ENCODE data around the gene ABAT. TPM values are rescaled to one million over a fixed set of nuclear protein-coding genes. Genes with fewer than 3 reads are reported as not detected.
"Not testable (repeated sequence)": the region's sequence is repeated elsewhere in the genome, so short reads cannot be mapped to it uniquely, and the experiment has no call there.

Gene ABAT
- total RNA-seq, 2 donors from 2014 or later = 9.3 to 9.8 TPM

DNA sequence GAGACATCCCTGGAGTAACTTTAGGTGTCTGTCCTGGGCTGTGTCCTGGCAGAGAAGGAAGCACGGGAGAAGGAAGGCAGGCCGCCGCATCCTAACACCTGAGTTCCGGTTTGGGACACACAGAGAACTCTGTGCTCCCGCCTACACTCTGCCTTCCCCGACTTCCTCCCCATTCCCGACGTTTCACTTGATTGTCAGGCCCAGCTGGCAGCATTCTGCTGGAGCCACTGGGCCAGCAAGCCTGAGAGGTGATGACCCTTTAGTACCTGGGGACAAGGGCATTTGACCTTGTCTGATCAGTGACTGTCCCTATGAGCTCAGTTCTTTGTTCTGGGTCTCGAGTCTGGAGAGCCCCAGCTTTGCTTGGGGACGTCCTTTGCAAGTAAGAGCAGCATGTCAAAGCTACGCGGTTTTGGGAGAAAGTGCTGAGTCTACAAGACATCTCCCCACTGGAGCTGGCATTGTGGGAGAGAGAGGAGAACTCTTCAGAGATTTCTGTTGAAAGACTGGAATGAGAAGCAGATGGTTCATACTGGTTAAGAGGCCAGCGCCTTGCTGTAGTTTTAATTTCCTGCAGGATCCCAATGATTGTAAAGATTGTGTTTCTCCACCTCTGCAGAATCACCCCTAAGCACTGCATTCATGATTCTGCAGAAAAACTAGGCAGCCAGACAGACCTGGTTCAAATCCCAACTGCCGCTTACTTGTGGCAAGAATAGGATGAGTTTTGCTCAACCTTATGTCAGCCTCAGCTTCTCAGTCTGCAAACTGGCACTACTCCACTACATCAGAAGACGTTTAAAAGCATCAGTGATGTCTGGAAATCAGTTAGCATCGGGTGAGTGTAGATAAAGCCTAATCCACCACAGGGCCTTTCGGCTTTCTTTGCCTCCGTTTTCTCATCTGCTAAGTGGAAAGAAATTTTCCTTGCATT is 20.6 kb downstream of the ABAT start:
- H3K27ac ChIP-seq = no peak overlapping the region
- DNase-seq (ENCODE audit: low spot score) = no peak

DNA sequence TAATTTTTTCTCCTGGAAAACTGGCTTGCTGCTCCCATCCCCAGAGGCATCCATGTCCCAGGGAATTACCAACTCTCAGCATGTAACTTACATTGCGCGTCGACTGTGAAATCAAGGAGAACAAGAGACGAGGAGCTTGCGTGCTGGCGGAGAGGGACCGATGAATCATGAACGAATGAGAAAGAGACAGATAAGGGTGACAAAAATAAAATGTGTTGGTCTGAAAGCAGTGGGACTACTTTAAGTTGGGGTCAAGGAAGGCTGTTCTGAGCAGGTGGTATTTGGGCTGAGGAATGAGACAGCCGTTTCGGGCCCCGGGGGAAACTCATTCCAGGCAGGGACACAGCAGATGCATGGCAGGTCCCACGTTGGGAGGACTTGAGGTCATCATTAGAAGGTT is 22.5 kb downstream of the ABAT start:
- Histone ChIP-seq H3K9me3 (no peaks in the 10 kb centered on the region), H3K27me3 (replicated peaks; ENCODE audit: insufficient read depth) (no peaks in the 10 kb centered on the region), H3K4me3 (no peak overlapping the region), H3K27ac (no peak overlapping the region), H3K4me1 (ENCODE audit: control insufficient read depth in 1 of 2, low read depth in 2 of 2) (no peaks in the 10 kb centered on the region), H3K36me3 (no peaks in the 10 kb centered on the region)
- DNase-seq (ENCODE audit: low spot score) = no peak
- no peak for ATAC-seq (ENCODE audit: insufficient number of reproducible peaks, low FRiP score, low read depth)
- TF ChIP-seq, protein P1, sequence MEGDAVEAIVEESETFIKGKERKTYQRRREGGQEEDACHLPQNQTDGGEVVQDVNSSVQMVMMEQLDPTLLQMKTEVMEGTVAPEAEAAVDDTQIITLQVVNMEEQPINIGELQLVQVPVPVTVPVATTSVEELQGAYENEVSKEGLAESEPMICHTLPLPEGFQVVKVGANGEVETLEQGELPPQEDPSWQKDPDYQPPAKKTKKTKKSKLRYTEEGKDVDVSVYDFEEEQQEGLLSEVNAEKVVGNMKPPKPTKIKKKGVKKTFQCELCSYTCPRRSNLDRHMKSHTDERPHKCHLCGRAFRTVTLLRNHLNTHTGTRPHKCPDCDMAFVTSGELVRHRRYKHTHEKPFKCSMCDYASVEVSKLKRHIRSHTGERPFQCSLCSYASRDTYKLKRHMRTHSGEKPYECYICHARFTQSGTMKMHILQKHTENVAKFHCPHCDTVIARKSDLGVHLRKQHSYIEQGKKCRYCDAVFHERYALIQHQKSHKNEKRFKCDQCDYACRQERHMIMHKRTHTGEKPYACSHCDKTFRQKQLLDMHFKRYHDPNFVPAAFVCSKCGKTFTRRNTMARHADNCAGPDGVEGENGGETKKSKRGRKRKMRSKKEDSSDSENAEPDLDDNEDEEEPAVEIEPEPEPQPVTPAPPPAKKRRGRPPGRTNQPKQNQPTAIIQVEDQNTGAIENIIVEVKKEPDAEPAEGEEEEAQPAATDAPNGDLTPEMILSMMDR (IDR thresholded peaks at IDR 0.05) = no peak

More for the DNA sequence above, 20.6 kb downstream of the ABAT start:
- Histone ChIP-seq H3K36me3 (no peaks in the 10 kb centered on the region), H3K4me3 (no peak overlapping the region), H3K4me1 (ENCODE audit: control insufficient read depth in 1 of 2, low read depth in 2 of 2) (no peaks in the 10 kb centered on the region), H3K27me3 (replicated peaks; ENCODE audit: insufficient read depth) (no peaks in the 10 kb centered on the region), H3K9me3 (peaks cover 1% of the 10 kb centered on the region)
- TF ChIP-seq, protein P1 (IDR thresholded peaks at IDR 0.05) = no peak
- ATAC-seq (ENCODE audit: insufficient number of reproducible peaks, low FRiP score, low read depth) = no peak

DNA sequence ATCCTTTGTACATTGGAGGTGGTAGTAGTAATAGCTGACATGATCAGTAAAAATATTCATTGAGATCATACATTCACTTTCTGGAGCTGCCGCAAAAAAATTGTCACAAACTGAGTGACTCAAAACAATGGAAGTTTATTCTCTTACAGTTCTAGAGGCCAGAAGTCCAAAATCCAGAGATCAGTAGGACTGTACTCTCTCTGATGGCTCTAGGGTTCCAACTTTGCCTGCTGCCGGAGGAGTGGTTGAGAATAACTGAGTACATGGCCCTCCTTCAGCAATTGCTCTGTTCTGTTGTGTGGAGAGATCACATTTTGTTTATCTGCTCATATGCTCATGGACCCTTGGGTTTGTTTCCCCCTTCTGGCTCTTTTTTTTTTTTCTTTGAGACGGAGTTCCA is 23.5 kb downstream of the ABAT start:
- Histone ChIP-seq H3K4me1 (ENCODE audit: control insufficient read depth in 1 of 2, low read depth in 2 of 2) (no peaks in the 10 kb centered on the region), H3K36me3 (no peaks in the 10 kb centered on the region), H3K4me3 (no peak overlapping the region), H3K9me3 (no peaks in the 10 kb centered on the region), H3K27ac (no peak overlapping the region), H3K27me3 (replicated peaks; ENCODE audit: insufficient read depth) (no peaks in the 10 kb centered on the region)
- TF ChIP-seq, protein P1 (IDR thresholded peaks at IDR 0.05) = no peak
- DNase-seq (ENCODE audit: low spot score) (no peak), ATAC-seq (ENCODE audit: insufficient number of reproducible peaks, low FRiP score, low read depth) (no peak)

DNA sequence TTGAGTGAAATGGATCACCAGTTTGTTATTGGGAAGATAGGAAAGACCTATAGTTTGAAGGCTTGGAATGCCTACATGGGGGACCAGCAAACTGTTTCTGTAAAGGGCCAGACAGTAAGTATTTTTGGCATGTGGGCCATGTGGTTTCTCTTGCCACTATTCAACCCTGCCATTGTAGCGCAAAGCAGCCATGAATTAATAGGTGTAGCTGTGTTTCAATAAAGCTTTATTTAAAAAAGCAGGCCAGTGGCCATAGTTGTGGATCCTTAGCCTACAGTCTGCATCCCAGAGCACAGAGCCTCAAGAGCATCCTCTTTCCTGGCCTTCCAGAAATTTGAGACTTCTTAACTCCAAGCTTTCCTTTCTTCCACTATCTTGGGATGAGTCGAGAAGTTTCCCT is 29.3 kb downstream of the ABAT start:
- H3K36me3 ChIP-seq = no peaks in the 10 kb centered on the region
- no peaks in the 10 kb centered on the region for H3K9me3 ChIP-seq
- ATAC-seq (ENCODE audit: insufficient number of reproducible peaks, low FRiP score, low read depth) = no peak
- TF ChIP-seq, protein P1 (IDR thresholded peaks at IDR 0.05) = no peak
- no peak overlapping the region for H3K4me3 ChIP-seq
- H3K27me3 ChIP-seq (replicated peaks; ENCODE audit: insufficient read depth) = no peaks in the 10 kb centered on the region
- no peak for DNase-seq (ENCODE audit: low spot score)
- no peaks in the 10 kb centered on the region for H3K4me1 ChIP-seq (ENCODE audit: control insufficient read depth in 1 of 2, low read depth in 2 of 2)
- H3K27ac ChIP-seq = no peak overlapping the region

DNA sequence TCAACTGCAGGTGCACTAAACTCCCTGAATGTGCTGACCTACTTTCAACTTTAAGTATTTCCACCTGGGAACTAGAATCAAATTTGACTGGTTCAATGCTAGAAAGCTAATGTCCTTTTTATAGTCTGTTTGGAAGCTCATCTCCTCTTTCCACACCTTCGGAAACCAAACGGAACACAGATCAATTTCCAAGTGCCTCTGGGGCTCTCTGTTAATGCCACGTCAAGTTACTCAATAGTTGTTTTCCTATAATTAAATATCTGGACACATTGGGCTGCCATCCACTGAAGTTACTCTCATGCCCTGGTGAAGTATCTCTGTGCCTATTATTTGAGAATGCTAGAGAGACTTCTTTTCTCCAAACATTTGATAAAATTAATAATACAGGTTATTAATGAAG is 29.7 kb downstream of the ABAT start:
- Histone ChIP-seq H3K27me3 (replicated peaks; ENCODE audit: insufficient read depth) (no peaks in the 10 kb centered on the region), H3K4me3 (no peak overlapping the region), H3K36me3 (no peaks in the 10 kb centered on the region), H3K9me3 (no peaks in the 10 kb centered on the region), H3K4me1 (ENCODE audit: control insufficient read depth in 1 of 2, low read depth in 2 of 2) (no peaks in the 10 kb centered on the region), H3K27ac (no peak overlapping the region)
- no peak for DNase-seq (ENCODE audit: low spot score)
- no peak for ATAC-seq (ENCODE audit: insufficient number of reproducible peaks, low FRiP score, low read depth)
- TF ChIP-seq, protein P1 (IDR thresholded peaks at IDR 0.05) = no peak

DNA sequence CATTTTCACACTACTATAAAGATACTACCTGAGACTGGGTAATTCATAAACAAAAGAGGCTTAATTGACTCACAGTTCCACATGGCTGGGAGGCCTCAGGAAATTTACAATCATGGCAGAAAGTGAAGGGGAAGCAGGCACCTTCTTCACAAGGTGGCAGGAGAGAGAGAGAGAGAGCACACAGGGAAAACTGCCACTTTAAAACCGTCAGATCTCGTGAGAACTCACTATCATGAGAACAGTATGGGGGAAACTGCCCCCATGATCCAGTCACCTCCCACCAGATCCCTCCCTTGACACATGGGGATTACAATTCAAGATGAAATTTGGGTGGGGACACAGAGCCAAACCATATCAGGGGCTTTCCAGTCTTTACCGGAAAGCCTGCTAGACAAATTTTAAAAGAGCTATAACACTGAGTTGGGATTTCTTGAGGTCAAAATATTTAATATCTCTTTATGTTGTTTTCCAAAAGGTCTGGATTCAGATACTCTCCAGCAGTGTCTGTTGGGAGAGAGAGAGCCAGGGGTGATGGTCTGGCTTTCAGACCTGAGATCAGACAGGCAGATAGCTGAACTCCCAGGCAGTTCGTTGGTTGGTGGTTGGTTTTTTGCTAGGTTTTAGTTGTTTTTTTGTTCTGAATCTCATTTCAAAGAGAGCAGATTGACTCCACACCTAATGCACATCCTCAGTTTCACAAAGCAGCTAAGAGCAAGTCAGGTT is 30.8 kb downstream of the ABAT start:
- not testable (repeated sequence) for H3K4me3 ChIP-seq; DNase-seq (ENCODE audit: low spot score); H3K36me3 ChIP-seq; ATAC-seq (ENCODE audit: insufficient number of reproducible peaks, low FRiP score, low read depth); H3K27ac ChIP-seq; H3K4me1 ChIP-seq (ENCODE audit: control insufficient read depth in 1 of 2, low read depth in 2 of 2); H3K27me3 ChIP-seq (replicated peaks; ENCODE audit: insufficient read depth); H3K9me3 ChIP-seq
